Astrocyte of the hippocampus (primary cell): Measurements from ENCODE around the gene SEZ6.

ENCODE experiments used
- DNase-seq: peaks from one replicate; pipeline ENCODE4 v3.0.0; 2011; ENCODE audit warnings: low read depth, low spot score

The SEZ6 gene

DNA sequence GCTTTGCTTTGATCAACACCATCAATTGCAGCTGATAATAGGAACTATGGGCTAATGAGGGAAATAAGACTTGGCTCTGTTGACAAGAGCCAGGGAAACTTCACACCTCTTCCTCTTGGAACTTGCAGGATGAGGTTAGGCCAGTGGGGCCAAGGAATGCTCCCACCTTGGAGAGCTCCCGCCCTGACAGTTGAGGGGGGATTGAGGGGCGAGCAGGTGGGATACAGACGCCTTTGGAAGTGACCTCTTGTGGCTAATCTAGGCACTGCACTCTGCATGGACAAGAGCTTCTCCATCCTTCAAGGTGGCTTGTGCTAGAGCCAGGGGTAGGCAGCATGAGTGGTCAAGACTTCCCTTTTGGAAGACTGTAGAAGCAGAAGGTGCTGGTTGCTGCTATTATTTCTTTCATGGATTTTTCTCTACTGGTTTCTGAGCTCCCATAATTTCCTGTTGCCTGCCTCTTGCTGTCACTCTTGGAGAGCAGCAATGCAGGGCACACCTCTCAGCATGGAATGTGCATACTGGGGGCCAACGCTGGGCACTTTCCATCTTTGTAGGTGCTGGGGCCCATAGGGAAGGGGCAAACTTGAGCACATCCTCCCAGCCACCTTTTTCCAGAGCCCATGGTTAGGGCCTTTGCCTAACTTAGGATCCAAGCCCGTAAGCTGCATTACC, 52.3 kb downstream of the SEZ6 start:
- DNase-seq = peak; percentile 66

DNA sequence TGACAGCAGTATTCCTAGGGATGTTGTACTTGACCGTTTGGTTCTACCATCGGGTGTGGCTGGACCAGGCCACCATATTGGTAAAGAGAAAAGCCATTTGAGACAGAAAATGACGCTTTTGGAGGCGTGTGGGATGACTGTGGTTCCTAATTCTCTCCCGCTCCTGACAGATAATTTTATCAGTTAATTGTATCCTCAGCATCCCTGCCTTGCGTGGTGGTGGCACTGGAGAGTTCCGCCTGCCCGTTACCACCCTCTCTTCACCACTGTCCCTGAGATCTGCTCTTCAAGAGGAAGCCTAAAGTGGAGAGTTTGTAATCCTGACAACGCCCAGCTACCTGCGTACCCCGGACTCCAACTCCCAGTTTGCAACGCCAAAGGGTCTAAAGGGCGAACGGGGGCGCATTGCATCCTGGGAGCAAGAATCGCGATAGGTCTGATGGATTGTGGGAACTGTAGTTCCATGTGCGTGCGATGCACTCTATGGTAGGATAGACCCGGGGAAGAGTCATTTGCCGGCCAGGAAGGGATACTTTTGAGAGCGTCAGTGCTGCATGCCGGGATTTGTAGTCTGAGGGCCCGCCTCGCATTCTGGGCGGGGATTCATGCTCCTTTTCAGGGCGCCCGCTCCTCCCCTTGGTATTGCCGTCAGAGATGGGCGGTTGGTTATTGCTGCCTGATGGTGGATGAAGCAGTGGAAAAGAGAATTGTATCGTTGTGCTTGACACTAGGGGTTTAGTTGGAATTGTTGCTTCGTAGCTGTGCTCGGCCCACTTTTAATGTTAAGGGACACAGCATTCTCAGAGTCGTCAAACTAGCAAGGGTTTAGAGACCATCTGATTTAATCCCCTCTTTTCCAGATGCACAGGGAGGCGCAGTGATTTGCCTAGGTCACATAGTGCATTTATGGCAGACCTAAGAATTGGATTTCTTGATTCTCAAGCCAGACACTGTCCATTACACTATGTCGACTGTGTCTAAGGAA, 53.5 kb downstream of the SEZ6 start:
- peak; percentile 99 for DNase-seq

DNA sequence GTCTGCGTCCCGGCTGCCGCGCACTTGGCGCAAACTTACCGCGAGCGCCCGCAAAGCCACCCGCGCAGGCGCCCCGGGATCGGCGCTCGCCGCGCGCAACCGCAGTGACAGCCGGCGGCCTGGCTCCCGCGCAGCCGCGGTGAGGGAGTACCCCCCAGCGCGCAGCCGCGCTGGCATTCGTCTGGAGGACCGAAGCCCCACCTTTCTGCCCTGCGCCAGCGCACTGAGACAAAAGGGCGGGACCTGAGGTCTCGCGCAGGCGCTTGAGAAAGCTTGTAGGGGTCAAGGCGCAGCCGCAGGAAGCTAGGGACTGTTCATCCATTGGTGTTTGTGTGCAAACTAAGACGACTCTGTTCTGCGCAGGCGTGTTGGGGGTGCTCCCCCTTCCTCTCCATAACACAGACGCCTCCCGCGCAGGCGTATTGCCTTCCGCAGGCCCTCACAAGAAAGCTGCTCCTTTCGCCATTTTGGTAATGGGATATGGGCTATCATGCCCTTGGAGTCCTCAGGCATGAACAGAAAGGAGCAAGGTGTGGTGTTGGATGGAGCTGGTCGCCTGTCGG, 54.3 kb downstream of the SEZ6 start, which contains the start of gene PHF12:
Gene PHF12 (minus strand): TSS at position 91 of the 563 bp plus-strand sequence. CDS start 558 bp downstream, outside the sequence.
- peak; percentile 100 for DNase-seq

DNA sequence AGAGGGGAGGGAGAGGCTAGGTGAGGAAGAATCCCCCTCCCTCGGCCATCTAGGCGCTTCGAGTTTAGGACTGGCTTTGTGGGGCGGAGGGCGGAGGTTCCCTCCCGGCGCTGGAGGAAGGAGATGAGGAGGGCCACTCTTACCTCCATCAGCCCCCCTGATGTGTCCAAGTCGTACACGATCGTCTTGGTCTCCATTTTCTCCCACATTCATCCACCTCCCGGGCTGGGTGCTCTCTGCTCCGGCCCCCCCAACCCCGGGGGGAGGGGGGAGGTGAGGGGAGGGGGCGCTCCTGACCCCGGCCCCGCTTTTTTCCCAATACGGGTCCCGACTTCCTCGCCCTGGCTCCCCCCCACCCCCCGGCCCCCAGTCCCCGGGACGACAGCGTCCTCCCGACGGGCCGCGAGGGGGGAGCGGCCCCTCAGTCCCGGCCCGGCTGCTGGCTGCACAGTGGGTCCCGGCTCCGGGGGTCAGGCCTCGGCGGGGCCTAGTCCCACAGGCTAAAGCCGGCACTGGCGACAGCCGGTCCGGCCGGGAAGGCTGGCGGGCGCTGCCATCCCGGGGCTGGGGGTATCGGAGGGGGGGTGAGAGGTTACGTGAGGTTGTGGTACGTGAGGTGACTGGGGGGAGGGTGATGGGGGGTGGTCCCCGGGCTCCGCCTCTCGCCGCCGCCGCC, 54.9 kb downstream of the SEZ6 start:
- no peak for DNase-seq

DNA sequence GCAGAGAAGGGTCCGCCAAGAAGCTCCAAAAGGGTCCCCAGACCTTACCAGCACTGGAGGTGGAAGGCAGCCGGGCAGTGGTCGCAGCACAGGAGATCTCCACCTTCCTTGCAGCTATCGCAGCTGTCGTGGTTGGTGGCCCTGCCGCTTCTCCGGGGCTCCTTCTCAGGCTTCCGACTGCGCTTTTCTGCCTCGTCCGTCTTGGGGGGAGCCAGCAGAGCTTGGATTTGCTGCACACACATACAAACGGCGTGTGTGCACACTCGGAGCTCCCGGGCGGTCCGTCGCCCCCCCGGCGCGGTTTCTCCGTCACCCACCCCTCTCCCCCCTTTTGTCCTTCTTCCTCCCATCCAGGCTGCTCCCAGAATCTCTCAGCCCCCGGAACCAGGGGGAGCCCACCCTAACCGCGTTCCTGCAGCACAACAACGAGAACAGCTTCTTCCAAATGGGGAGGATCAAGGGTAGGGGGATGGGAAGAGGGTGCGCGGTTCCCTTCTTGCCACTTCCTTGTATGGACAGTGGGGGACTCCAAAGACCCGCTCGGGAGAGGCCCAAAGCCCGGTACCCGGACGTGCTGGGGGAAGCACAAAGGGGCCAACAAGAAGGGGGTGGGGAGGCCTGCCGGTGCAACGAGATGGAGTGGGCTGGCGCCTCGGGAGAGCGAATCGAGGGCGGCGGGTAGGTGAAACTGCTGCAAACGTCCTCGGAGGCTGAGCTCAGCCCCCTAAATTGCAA, 55.6 kb downstream of the SEZ6 start:
- DNase-seq = peak; percentile 68

DNA sequence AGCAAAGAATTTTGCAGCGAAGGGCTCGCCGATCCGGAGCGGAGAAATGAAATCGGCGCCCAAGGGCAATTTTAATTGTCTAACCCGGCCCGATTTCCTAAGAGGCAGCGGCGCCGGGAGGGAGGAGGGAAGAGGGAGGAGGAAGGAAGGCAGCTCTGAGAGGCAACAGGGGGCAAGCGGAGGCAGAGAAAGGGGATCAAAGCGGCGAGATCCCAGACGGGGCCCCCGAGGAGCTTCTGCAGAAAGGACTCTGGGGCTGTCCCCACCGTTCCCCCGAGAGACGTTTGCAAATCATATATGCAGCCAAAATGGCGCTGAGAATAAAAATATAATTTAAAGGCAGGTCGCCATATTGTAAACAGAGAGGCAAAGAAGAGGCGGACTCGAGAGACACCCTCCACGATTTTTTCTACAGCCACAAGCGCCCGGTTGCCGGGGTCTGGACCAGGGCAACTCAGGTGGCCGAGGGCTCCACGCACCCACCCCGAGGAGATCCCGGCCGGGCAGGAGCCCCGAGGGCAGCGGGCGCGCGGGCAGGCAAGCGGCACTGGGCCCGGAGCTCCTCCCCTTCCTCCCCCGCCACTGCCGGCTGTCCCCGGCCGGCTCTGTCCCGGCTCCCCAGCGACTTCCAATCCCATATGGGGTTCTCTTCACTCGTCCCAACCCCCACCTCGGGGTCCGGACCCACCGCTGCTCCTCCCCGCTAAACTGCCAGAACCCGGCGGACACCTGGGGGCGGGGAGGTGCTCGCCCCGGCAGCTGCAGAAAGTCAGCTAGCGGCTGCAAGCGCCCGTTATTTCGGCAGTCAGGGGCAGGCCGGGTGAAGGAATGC, 56.4 kb downstream of the SEZ6 start:
- DNase-seq = peak; percentile 74

DNA sequence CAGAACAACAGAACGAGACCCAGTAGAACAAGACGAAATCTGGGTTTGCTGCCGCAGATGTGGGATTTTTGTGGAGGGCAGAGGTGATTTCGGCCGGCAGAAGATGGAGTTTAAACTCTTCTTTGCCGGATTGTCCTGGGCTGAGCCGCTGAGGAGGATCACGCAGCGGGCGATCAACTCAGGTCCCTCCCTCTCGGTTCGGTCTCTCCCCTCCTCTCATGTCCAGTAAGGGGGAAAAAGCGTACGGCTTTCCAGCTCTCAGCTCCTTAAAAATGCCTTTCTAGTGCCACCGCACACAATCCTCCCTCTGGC, 57.0 kb downstream of the SEZ6 start:
- no peak for DNase-seq

DNA sequence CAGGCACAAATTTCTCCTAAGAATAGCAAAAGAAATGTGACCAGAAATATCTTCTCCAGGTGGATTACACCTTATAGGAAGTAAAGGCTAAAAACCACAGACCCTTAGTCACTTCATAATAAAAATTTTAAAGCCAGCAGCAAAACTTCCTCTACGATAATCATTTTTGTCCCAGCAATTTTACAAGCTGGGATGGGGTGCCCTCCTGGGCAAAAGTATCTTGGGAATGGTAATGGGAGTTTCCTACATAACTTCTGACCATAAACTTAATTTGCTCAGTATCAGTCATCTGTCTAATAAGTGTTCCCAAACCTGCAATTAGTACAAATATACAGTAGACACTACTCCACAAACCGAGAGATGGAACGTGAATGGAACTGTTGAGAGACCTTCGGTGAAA, 57.5 kb downstream of the SEZ6 start:
- DNase-seq = no peak

DNA sequence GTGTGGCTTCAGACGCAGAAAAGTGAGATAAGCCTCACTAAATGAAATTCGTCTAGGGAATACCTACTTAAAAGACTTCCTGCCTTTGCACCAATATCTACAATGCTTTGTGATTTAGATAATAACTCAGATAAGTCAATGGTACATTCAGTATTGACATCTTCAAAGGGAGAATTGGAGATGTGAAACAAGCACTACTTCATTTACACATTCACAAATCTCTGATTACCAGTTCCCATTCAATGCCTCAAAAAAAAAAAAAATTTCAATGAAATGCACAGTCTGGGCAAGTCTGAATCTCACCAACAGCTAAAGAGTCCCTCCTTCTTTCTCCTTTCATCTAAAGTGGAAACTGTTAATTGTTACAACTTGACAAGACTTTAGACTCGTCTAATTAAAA, 58.2 kb downstream of the SEZ6 start:
- DNase-seq = no peak

DNA sequence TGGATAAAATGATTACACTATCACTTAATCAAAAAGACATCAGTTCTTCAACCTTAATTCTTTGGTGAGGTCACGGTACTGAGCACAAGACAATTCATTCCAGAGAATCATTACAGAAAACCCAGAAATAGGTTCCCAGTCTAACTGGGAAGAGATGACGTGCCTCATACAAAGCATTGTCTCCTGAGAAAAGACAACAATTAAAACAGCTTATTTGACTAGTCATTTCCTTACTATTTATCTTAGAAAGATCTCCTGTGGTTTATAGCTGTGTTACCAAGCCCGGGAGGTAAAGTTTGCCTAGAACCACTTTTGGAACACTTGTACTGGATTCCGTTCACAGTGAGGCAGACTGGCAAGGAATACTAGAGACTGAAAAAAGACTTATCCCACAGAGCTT, 59.6 kb downstream of the SEZ6 start:
- peak; percentile 73 for DNase-seq

DNA sequence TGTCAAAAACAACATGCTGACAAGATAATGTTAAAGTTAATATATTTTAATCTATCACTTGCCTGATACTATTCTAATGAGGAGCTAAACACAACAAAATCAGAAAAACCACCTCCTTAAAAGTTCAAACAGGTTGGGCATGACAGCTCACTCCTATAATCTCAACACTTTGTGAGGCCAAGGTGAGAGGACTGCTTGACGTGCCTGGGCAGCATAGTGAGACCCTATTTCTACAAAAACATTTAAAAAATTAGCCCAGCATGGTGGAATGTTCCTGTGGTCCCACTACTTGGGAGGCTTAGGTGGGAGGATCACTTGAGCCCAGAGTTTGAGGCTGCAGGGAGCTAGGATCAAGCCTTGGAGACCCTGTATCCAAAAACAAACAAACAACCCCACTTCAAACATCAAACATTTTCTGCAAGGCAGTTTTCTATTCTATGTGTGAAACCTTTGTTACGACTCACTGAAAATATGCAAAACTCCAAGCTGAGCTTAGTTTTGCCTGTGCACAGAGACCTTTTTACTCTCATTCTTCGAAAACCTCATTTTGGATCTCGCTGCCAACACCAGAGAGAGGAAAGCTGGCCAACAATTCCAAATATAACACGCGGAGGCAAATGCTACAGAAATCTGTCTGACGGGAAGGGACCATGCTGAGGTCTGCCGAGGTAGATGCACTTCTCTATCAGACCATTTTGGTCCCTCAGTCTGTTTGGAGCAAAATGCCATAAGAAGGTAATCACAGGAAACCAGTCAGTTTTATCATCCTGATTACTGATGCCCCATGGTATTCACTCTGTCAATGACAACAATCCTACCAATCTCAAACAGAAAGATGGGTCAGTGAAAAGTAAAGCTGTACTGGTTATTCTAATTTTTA, 60.7 kb downstream of the SEZ6 start:
- DNase-seq = peak; percentile 82

DNA sequence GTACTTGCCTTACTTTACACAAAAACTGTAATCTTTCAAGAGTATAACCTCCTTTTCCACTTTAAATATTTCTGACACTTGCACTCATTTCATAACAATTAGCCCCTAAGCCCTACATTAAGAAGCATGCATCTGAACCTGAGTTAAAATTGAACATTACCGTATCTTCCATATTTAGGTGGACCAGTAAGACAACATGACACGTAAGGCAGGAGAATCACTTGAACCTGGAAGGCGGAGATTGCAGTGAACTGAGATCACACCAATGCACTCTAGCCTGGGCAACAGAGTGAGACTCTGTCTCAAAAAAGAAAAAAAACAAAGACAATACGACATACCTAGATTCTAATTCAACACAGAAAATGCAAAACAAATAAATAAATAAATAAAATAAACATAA, 61.5 kb downstream of the SEZ6 start:
- no peak for DNase-seq

DNA sequence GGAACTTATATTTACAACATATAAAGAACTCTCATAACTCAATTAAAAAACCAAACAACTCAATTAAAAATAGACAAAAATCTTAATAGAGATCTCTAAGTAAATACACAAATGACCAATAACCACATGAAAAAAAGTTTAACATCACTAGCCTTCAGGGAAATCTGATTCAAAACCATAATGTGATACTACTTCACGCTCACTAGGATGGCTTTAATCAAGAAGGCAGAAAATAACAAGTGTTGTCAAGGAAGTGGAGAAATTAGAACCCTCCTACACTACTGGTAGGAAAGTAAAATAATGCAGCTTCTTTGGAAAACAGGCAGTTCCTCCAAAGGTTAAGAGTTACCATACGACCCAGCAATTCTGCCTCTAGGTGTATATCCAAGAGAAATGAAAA, 62.9 kb downstream of the SEZ6 start:
- no peak for DNase-seq

DNA sequence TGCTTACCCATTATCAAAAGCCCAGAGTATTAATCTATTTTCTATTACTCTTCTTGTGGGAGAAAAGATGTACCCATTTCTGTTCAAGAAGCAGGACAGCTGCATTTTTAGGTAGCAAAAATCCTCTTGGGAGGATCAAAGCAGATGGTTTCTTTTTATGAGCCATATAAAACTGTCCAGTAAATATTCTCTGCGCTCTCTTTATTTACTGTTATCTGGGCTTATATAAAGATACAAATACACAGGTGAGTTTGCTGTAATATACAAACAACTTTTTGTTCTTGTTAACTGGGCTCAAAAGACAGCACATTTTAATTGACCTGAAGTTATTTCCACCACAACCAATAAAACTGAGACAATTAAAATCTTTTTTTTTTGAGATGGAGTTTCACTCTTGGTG, 64.6 kb downstream of the SEZ6 start:
- DNase-seq = no peak

DNA sequence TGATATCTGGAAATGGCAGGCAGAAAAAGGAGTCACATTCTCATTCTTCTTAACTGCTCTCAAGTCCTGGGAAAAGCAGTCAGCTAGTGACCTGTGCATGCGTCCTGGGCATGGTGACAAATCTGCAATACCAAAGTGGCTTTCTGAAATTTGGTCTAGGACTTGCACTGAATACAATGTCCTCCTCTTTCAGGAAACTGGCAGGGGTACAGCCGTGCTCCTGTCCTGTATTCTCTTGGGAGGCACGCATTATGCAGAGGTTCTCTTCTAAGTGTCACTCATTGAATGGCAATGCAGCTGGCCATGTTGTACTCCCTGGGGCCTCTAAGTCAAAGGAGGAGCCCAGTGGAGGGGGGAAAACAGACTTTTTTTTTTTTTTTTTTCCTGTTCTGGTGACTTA, 65.2 kb downstream of the SEZ6 start:
- DNase-seq = no peak

DNA sequence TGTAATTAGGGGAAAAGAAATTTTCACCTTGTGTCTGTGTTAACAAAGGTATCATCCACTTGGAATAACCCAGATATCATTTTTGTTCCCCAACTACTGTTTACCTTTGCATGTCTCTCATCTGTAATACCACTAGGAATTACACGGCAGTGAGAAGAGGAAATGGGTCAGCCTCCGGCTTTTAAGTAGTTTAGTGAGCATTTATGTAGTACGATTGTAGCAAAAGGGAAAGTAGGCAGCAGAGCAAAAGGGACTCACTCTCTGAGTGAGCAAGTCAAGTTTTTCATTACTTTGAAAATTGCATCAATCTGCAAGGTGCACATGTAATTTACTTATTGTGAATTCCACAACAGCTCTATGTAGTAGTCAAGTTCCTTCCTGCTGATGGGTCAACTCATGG, 65.7 kb downstream of the SEZ6 start:
- DNase-seq = no peak

DNA sequence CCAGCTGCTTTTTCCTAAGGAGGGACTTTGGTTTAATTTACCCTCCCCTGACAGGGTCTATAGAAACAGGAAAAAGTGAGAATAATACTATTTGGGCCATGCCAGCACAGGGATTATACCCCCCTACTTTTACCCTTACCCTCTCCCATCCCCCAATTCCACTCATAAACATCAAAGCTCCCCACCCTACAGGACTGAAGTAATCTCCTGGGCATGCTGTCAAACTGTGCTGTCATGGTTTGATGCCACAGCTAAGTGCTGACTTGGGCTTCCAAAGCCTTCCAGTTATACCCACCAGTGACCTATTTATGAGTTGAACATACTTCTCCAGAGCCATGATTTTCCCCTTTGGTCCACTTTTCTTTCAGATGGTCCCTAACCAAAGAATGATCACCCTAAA, 67.3 kb downstream of the SEZ6 start:
- DNase-seq = no peak

DNA sequence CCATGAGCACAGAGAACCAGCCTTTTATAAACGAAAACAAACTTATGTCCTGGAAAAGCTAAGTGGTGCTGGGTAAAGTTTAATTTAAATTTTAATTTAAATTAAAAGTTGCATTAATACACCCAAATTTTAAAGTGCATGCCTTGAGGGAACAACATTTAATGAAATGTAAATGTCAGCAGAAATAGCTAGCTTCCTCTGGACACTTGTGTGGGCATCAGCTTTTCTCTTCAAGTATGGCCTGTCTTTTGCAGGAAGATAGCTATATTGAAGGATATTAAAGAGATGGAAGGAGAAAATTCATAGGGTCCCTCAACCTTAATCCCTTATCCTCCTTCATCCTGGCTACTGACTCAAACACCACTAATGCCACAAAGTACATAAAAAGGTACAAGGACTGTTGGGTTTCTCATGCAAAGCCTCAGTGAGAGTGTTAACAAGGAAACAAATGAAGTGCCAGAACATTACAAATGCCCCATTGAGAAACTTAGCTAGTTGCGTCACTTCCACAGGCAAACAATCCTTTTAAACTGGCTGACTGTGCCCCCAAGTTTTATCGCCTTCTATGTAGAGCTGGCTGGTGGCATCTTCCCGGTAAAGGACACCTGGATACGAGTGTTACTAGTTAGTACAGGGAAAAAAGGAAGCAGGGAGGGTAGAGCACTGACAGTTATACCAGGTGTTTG, 68.6 kb downstream of the SEZ6 start:
- DNase-seq = peak; percentile 41
